Liver (tissue), 9 donors: ENCODE results near the gene PRRT1B. TPM values are rescaled to one million over a fixed set of nuclear protein-coding genes. Genes with fewer than 3 reads are reported as not detected.

Source experiments
- DNase-seq: peaks from one replicate; pipeline ENCODE4 v3.0.0-alpha.2; 2017; ENCODE audit warnings: low spot score
- H3K27ac ChIP-seq, 2 donors: one replicate each; pipeline ENCODE4 v1.7.0; 2013; ENCODE audit warnings: inconsistent platforms in 2 of 2, low read length in 2 of 2, control low read depth in 1 of 2, low read depth in 1 of 2, mild to moderate bottlenecking in 1 of 2
- H3K27me3 ChIP-seq, 4 donors: one replicate each; pipeline versions ENCODE4 v1.6.1 to v1.7.0; 2013; ENCODE audit warnings: low read length in 3 of 4, inconsistent platforms in 1 of 4, mild to moderate bottlenecking in 1 of 4, moderate library complexity in 1 of 4; ENCODE audit not compliant: control insufficient read depth in 4 of 4, insufficient read depth in 4 of 4
- H3K36me3 ChIP-seq, 4 donors: one replicate each; pipeline versions ENCODE4 v1.6.1 to v1.7.0; 2013; ENCODE audit warnings: low read length in 3 of 4, mild to moderate bottlenecking in 3 of 4, low read depth in 1 of 4, moderate library complexity in 1 of 4; ENCODE audit not compliant: control insufficient read depth in 4 of 4, insufficient read depth in 3 of 4
- H3K4me1 ChIP-seq, 4 donors: one replicate each; pipeline versions ENCODE4 v1.6.1 to v1.7.0; 2013; ENCODE audit warnings: low read length in 3 of 4, mild to moderate bottlenecking in 3 of 4, moderate library complexity in 1 of 4; ENCODE audit not compliant: control insufficient read depth in 4 of 4, insufficient read depth in 4 of 4
- H3K4me3 ChIP-seq, 3 donors: one replicate each; pipeline versions ENCODE4 v1.6.1 to v1.7.0; 2013; ENCODE audit warnings: low read length in 3 of 3, control low read depth in 1 of 3, low read depth in 1 of 3, mild to moderate bottlenecking in 1 of 3
- H3K9ac ChIP-seq, 2 donors: one replicate each; pipeline ENCODE4 v1.7.0; 2013; ENCODE audit warnings: low read length in 2 of 2, mild to moderate bottlenecking in 2 of 2, moderate library complexity in 2 of 2, control low read depth in 1 of 2, low read depth in 1 of 2
- H3K9me3 ChIP-seq, 4 donors: one replicate each; pipeline versions ENCODE4 v1.6.1 to v1.7.0; 2013; ENCODE audit warnings: low read length in 3 of 4; ENCODE audit not compliant: control insufficient read depth in 4 of 4
- ATF3 ChIP-seq: IDR thresholded peaks from 2 replicates; pipeline ENCODE4 v1.6.1; 2016; ENCODE audit warnings: antibody characterized with exemption
- CTCF ChIP-seq: fragments of 150-350 bp; IDR thresholded peaks from 2 replicates; pipeline ENCODE4 v1.5.1; 2017; ENCODE audit warnings: improper control_type of control experiment, low read depth, low read length; ENCODE audit not compliant: missing input control
- EGR1 ChIP-seq, 2 donors: IDR thresholded peaks; 2 replicates each; pipeline ENCODE4 v1.6.1; 2016 to 2018; ENCODE audit warnings: antibody characterized with exemption in 2 of 2, low read depth in 2 of 2
- FOXA1 ChIP-seq: IDR thresholded peaks from 2 replicates; pipeline ENCODE4 v1.6.1; 2016; ENCODE audit warnings: antibody characterized with exemption
- FOXA2 ChIP-seq: IDR thresholded peaks from 2 replicates; pipeline ENCODE4 v1.6.1; 2016; ENCODE audit warnings: antibody characterized with exemption
- GABPA ChIP-seq, 2 donors: IDR thresholded peaks in 1 of 2; conservative IDR thresholded peaks in 1 of 2; 2 replicates each; pipeline ENCODE4 v1.6.1; 2016; ENCODE audit warnings: antibody characterized with exemption in 2 of 2, mild to moderate bottlenecking in 1 of 2, moderate library complexity in 1 of 2
- HNF4A ChIP-seq, 2 donors: conservative IDR thresholded peaks; 2 replicates each; pipeline ENCODE4 v1.6.1; 2016; ENCODE audit warnings: antibody characterized with exemption in 2 of 2, mild to moderate bottlenecking in 2 of 2
- HNF4G ChIP-seq: IDR thresholded peaks from 2 replicates; pipeline ENCODE4 v1.6.1; 2016; ENCODE audit warnings: antibody characterized with exemption
- JUND ChIP-seq, 2 donors: IDR thresholded peaks; 2 replicates each; pipeline ENCODE4 v1.6.1; 2016; ENCODE audit warnings: antibody characterized with exemption in 2 of 2
- NR2F2 ChIP-seq: IDR thresholded peaks from 2 replicates; pipeline ENCODE4 v1.6.1; 2016; ENCODE audit warnings: antibody characterized with exemption
- RAD21 ChIP-seq, 2 donors: IDR thresholded peaks; 2 replicates each; pipeline ENCODE4 v1.6.1; 2016; ENCODE audit warnings: antibody characterized with exemption in 2 of 2, mild to moderate bottlenecking in 2 of 2
- REST ChIP-seq: IDR thresholded peaks from 2 replicates; pipeline ENCODE4 v1.6.1; 2016; ENCODE audit warnings: antibody characterized with exemption, mild to moderate bottlenecking
- RXRA ChIP-seq, 2 donors: IDR thresholded peaks; 2 replicates each; pipeline ENCODE4 v1.6.1; 2017 to 2018; ENCODE audit warnings: antibody characterized with exemption in 2 of 2, mild to moderate bottlenecking in 1 of 2
- SP1 ChIP-seq: IDR thresholded peaks from 2 replicates; pipeline ENCODE4 v1.6.1; 2018; ENCODE audit warnings: antibody characterized with exemption, mild to moderate bottlenecking
- TAF1 ChIP-seq: conservative IDR thresholded peaks from 2 replicates; pipeline ENCODE4 v1.6.1; 2016; ENCODE audit warnings: antibody characterized with exemption, mild to moderate bottlenecking
- YY1 ChIP-seq: IDR thresholded peaks from 2 replicates; pipeline ENCODE4 v1.6.1; 2016; ENCODE audit warnings: antibody characterized with exemption, mild to moderate bottlenecking
- ZBTB33 ChIP-seq: IDR thresholded peaks from 2 replicates; pipeline ENCODE4 v1.6.1; 2016; ENCODE audit warnings: antibody characterized with exemption
- WGBS: extraction: QIAGEN DNeasy Blood & Tissue Kit; methylation state at CpG from one replicate; pipeline ENCODE4 v1.1.7; 2013; 5-methylcytosine and 5-hydroxymethylcytosine counted together
- polyA plus RNA-seq, 2 donors: library from polyadenylated mRNA; stranded (reverse) in 1 of 2; unstranded in 1 of 2; fragments of 200-250 nt in 1 of 2; fragments of >200 nt in 1 of 2; fragmentation: Nextera tagmentation in 1 of 2; extraction: Ambion mirVana in 1 of 2; gene quantifications; one replicate each; pipeline versions ENCODE4 v1.2.1 to v1.2.3, GENCODE V29; 2013 to 2015
- total RNA-seq, 2 donors: library from RNA; depleted of rRNA; stranded (reverse); fragments of >200 nt; gene quantifications; one replicate each; pipeline ENCODE4 v1.2.3, GENCODE V29; 2014
- donor health status: healthy.
- donor health status: healthy.
- donor health status: healthy.
- donor health status: healthy.
- donor health status: healthy.

Gene PRRT1B
- total and polyA plus RNA-seq, 4 donors: 0.15 to 1.9 (median 1.4) TPM

GRCh38 chr9:131495785-131496184, 49.5 kb upstream of the PRRT1B start:
- H3K36me3 ChIP-seq: peaks cover 38 to 89% (median 66%) of the 10 kb centered on the region in 4 donors
- H3K9me3 ChIP-seq: no peaks in the 10 kb centered on the region
- TF ChIP-seq JUND (IDR thresholded peaks at IDR 0.05) (no peak), SP1 (no peak), FOXA1 (no peak), TAF1 (no peak), YY1 (no peak), ATF3 (no peak), RXRA (IDR thresholded peaks at IDR 0.05) (no peak), EGR1 (IDR thresholded peaks at IDR 0.05; ENCODE audit: low read depth in 2 of 2) (no peak), ZBTB33 (no peak), FOXA2 (no peak), NR2F2 (no peak)
- H3K4me1 ChIP-seq: peaks cover 0 to 3% (median 0%) of the 10 kb centered on the region in 4 donors
- no peak overlapping the region for H3K9ac ChIP-seq
- H3K27me3 ChIP-seq: no peaks in the 10 kb centered on the region
- no peak for DNase-seq
- no peak overlapping the region for H3K27ac ChIP-seq
- 91% methylated on average over 22 of the region's 22 CpGs for WGBS
- no peak overlapping the region for H3K4me3 ChIP-seq

- TF ChIP-seq TAF1: no peak
- no peak for TF ChIP-seq ATF3
- TF ChIP-seq YY1: no peak
- no peak for TF ChIP-seq GABPA (IDR thresholded peaks at IDR 0.05 in 1 of 2, conservative IDR thresholded peaks at IDR 0.05 in 1 of 2)
- TF ChIP-seq HNF4G: no peak
- peak; percentile 14 to 44 for TF ChIP-seq HNF4A (conservative IDR thresholded peaks at IDR 0.05)
- TF ChIP-seq FOXA2: no peak
- H3K27me3 ChIP-seq: no peaks in the 10 kb centered on the region
- 55% methylated on average over 10 of the region's 10 CpGs for WGBS
- no peak overlapping the region for H3K27ac ChIP-seq
- H3K4me3 ChIP-seq: no peak overlapping the region
- peaks cover 29 to 77% (median 55%) of the 10 kb centered on the region in 4 donors for H3K36me3 ChIP-seq
- peaks cover 0 to 4% (median 0%) of the 10 kb centered on the region in 4 donors for H3K4me1 ChIP-seq
- no peak for DNase-seq
- H3K9ac ChIP-seq: no peak overlapping the region
- no peaks in the 10 kb centered on the region for H3K9me3 ChIP-seq
These were observed 48.4 kb upstream of the PRRT1B start for GRCh38 chr9:131496844-131497405.

GRCh38 chr9:131499254-131499767, 46.0 kb upstream of the PRRT1B start:
- peaks cover 16 to 53% (median 31%) of the 10 kb centered on the region in 4 donors for H3K36me3 ChIP-seq
- no peaks in the 10 kb centered on the region for H3K27me3 ChIP-seq
- H3K4me1 ChIP-seq: peaks cover 6 to 22% (median 12%) of the 10 kb centered on the region in 4 donors
- H3K9ac ChIP-seq: no peak overlapping the region
- no peak overlapping the region for H3K4me3 ChIP-seq
- no peak overlapping the region for H3K27ac ChIP-seq
- 89% methylated on average over 7 of the region's 7 CpGs for WGBS
- DNase-seq: no peak
- no peaks in the 10 kb centered on the region for H3K9me3 ChIP-seq
- TF ChIP-seq RAD21 (IDR thresholded peaks at IDR 0.05) (no peak), RXRA (IDR thresholded peaks at IDR 0.05) (no peak), CTCF (no peak), FOXA1 (no peak), TAF1 (no peak), EGR1 (IDR thresholded peaks at IDR 0.05; ENCODE audit: low read depth in 2 of 2) (no peak), JUND (IDR thresholded peaks at IDR 0.05) (no peak), REST (no peak), HNF4A (conservative IDR thresholded peaks at IDR 0.05) (no peak), ZBTB33 (no peak), HNF4G (no peak)
